NCI-H345 (cell line): ENCODE data around the gene HNRNPDL.
"Not testable (repeated sequence)": the region's sequence is repeated elsewhere in the genome, so short reads cannot be mapped to it uniquely, and the experiment has no call there.

ENCODE experiments used
- DNase-seq: peaks from one replicate; lab custom pipeline; 2025; lab: John Stamatoyannopoulos, UW

HNRNPDL gene

GRCh38 chr4:82386312-82386711 lies 44.0 kb downstream of the HNRNPDL start:
- DNase-seq, result not testable (repeated sequence)

- DNase-seq, result no peak
Measured at GRCh38 chr4:82382751-82383150, 47.5 kb downstream of the HNRNPDL start.

- no peak for DNase-seq
Measured at GRCh38 chr4:82381661-82382296, 48.5 kb downstream of the HNRNPDL start.

- DNase-seq, result no peak
Measured at GRCh38 chr4:82381235-82381634, 49.0 kb downstream of the HNRNPDL start.

- no peak for DNase-seq
Measured at GRCh38 chr4:82380831-82381230, 49.4 kb downstream of the HNRNPDL start.

- no peak for DNase-seq
Measured at GRCh38 chr4:82380344-82380743, 49.9 kb downstream of the HNRNPDL start.

GRCh38 chr4:82376109-82376508 lies 54.2 kb downstream of the HNRNPDL start:
- DNase-seq, result no peak

GRCh38 chr4:82373816-82374625 lies 56.2 kb downstream of the HNRNPDL start, which contains the start of gene HNRNPD:
HNRNPD (minus strand) TSS chr4:82373991; CDS start chr4:82373678, 313 bp downstream.
- DNase-seq, result peak; percentile 98

- peak; percentile 44 for DNase-seq
Measured at GRCh38 chr4:82373486-82373815, 56.8 kb downstream of the HNRNPDL start.
